Sigmoid colon (tissue), 7 donors: ENCODE results near the gene IFI27. TPM values are rescaled to one million over a fixed set of nuclear protein-coding genes. Genes with fewer than 3 reads are reported as not detected.
"Not testable (repeated sequence)": the region's sequence is repeated elsewhere in the genome, so short reads cannot be mapped to it uniquely, and the experiment has no call there.

ENCODE experiments used
- DNase-seq: peaks from one replicate; pipeline ENCODE4 v3.0.0-alpha.2; 2019
- H3K27ac ChIP-seq, 4 donors: fragments of 200-600 bp; sonication (generic); one replicate each; pipeline ENCODE4 v1.5.1; 2016 to 2019; ENCODE audit warnings: mild to moderate bottlenecking in 1 of 4
- H3K27me3 ChIP-seq, 3 donors: fragments of 200-600 bp; sonication (generic); one replicate each; pipeline ENCODE4 v1.5.1; 2019; ENCODE audit warnings: mild to moderate bottlenecking in 1 of 3
- H3K36me3 ChIP-seq, 4 donors: fragments of 200-600 bp; sonication (generic); one replicate each; pipeline ENCODE4 v1.5.1; 2016 to 2019
- H3K4me1 ChIP-seq, 4 donors: fragments of 200-600 bp; sonication (generic); one replicate each; pipeline ENCODE4 v1.5.1; 2017 to 2019
- H3K4me3 ChIP-seq, 4 donors: fragments of 200-600 bp; sonication (generic); one replicate each; pipeline ENCODE4 v1.5.1; 2017 to 2019; ENCODE audit warnings: mild to moderate bottlenecking in 2 of 4, moderate library complexity in 1 of 4
- H3K9me3 ChIP-seq, 4 donors: fragments of 200-600 bp in 3 of 4; sonication (generic) in 3 of 4; one replicate each; pipeline versions ENCODE4 v1.5.1 to v1.6.1; 2013 to 2019
- CTCF ChIP-seq, 4 experiments: fragments of 450-650 bp in 3 of 4; fragments of 200-600 bp in 1 of 4; IDR thresholded peaks; one replicate each; pipeline ENCODE4 v1.5.1; 2016 to 2019; ENCODE audit warnings: antibody characterized with exemption in 4 of 4, mild to moderate bottlenecking in 3 of 4, moderate library complexity in 2 of 4
- EP300 ChIP-seq, 4 donors: sonication (generic); formaldehyde crosslinking; IDR thresholded peaks; one replicate each; pipeline ENCODE4 v1.6.1; 2017; ENCODE audit warnings: antibody characterized with exemption in 4 of 4
- POLR2A ChIP-seq, 2 donors: fragments of 450-650 bp; IDR thresholded peaks; one replicate each; pipeline ENCODE4 v1.6.1; 2016; ENCODE audit warnings: antibody characterized with exemption in 2 of 2, mild to moderate bottlenecking in 2 of 2, moderate library complexity in 2 of 2
- POLR2AphosphoS5 ChIP-seq, 4 donors: sonication (generic); formaldehyde crosslinking; IDR thresholded peaks; one replicate each; pipeline ENCODE4 v1.6.1; 2017; ENCODE audit warnings: antibody characterized with exemption in 4 of 4
- WGBS, 2 donors: extraction: QIAGEN DNeasy Blood & Tissue Kit; methylation state at CpG; one replicate each; pipeline ENCODE4 v1.1.7; 2013; 5-methylcytosine and 5-hydroxymethylcytosine counted together
- intact Hi-C: fragments of 100-400 bp; cut with DNase I; formaldehyde crosslinking; loops from one replicate; pipeline ENCODE4 v1.15.1; 2023
- polyA plus RNA-seq, 3 donors: library from polyadenylated mRNA; stranded (reverse); fragments of 200-250 nt; gene quantifications; one replicate each; pipeline ENCODE4 v1.2.3, GENCODE V29; 2013
- total RNA-seq, 4 donors: library from RNA; depleted of rRNA; stranded (reverse); fragments of >200 nt; gene quantifications; one replicate each; pipeline ENCODE4 v1.1.0, GENCODE V29; 2016
- donor health status: healthy with polysubstance abuse.
- donor health status: Bipolar disorder and iron deficiency.
- donor health status: healthy.

IFI27 gene
- total and polyA plus RNA-seq, 7 donors: 25.2 to 3,562 (median 183) TPM

GRCh38 chr14:94145902-94146527 is 35.5 kb downstream of the IFI27 start:
- no peak for DNase-seq
- H3K9me3 ChIP-seq: no peaks in the 10 kb centered on the region
- 77 to 84% methylated on average over 6 of the region's 6 CpGs for WGBS, 2 donors
- TF ChIP-seq POLR2A (IDR thresholded peaks at IDR 0.05) (no peak), CTCF (IDR thresholded peaks at IDR 0.05) (no peak), POLR2AphosphoS5 (IDR thresholded peaks at IDR 0.05) (no peak), EP300 (IDR thresholded peaks at IDR 0.05) (no peak)
- H3K4me3 ChIP-seq: no peak overlapping the region
- intact Hi-C loops: no loop called here
- H3K27ac ChIP-seq: no peak overlapping the region
- no peaks in the 10 kb centered on the region for H3K4me1 ChIP-seq
- no peaks in the 10 kb centered on the region for H3K27me3 ChIP-seq
- H3K36me3 ChIP-seq: no peaks in the 10 kb centered on the region

GRCh38 chr14:94152676-94153075 is 42.1 kb downstream of the IFI27 start:
- TF ChIP-seq CTCF (IDR thresholded peaks at IDR 0.05) (no peak), POLR2AphosphoS5 (IDR thresholded peaks at IDR 0.05) (no peak), EP300 (IDR thresholded peaks at IDR 0.05) (no peak), POLR2A (IDR thresholded peaks at IDR 0.05) (no peak)
- Histone ChIP-seq H3K27me3 (no peaks in the 10 kb centered on the region), H3K9me3 (no peaks in the 10 kb centered on the region), H3K4me1 (no peaks in the 10 kb centered on the region), H3K4me3 (no peak overlapping the region), H3K36me3 (no peaks in the 10 kb centered on the region), H3K27ac (no peak overlapping the region)
- intact Hi-C loops: no loop called here
- WGBS, 2 donors: 86 to 89% methylated on average over 1 of the region's 1 CpG
- no peak for DNase-seq

GRCh38 chr14:94153750-94154342 is 43.3 kb downstream of the IFI27 start:
- intact Hi-C loops: no loop called here
- H3K36me3 ChIP-seq: no peaks in the 10 kb centered on the region
- no peaks in the 10 kb centered on the region for H3K4me1 ChIP-seq
- H3K9me3 ChIP-seq: no peaks in the 10 kb centered on the region
- DNase-seq: no peak
- TF ChIP-seq CTCF (IDR thresholded peaks at IDR 0.05) (no peak), EP300 (IDR thresholded peaks at IDR 0.05) (no peak), POLR2A (IDR thresholded peaks at IDR 0.05) (no peak), POLR2AphosphoS5 (IDR thresholded peaks at IDR 0.05) (no peak)
- no peaks in the 10 kb centered on the region for H3K27me3 ChIP-seq
- 81 to 87% methylated on average over 6 of the region's 6 CpGs for WGBS, 2 donors
- no peak overlapping the region for H3K27ac ChIP-seq
- no peak overlapping the region for H3K4me3 ChIP-seq

- intact Hi-C loops: not testable (repeated sequence)
Observed at GRCh38 chr14:94156143-94156542, 45.6 kb downstream of the IFI27 start.

GRCh38 chr14:94157197-94157596 is 46.7 kb downstream of the IFI27 start:
- Histone ChIP-seq H3K27me3 (no peaks in the 10 kb centered on the region), H3K4me1 (no peaks in the 10 kb centered on the region), H3K27ac (no peak overlapping the region), H3K36me3 (no peaks in the 10 kb centered on the region), H3K9me3 (no peaks in the 10 kb centered on the region), H3K4me3 (no peak overlapping the region)
- intact Hi-C loops: no loop called here
- TF ChIP-seq CTCF (IDR thresholded peaks at IDR 0.05) (no peak), EP300 (IDR thresholded peaks at IDR 0.05) (no peak), POLR2AphosphoS5 (IDR thresholded peaks at IDR 0.05) (no peak)
- no peak for DNase-seq

More at GRCh38 chr14:94156143-94156542, 45.6 kb downstream of the IFI27 start:
- not testable (repeated sequence) for H3K4me1 ChIP-seq, H3K36me3 ChIP-seq, H3K4me3 ChIP-seq, H3K27ac ChIP-seq, H3K27me3 ChIP-seq, DNase-seq, H3K9me3 ChIP-seq
- WGBS, 2 donors: 28 to 76% methylated on average over 1 of the region's 1 CpG
